Endothelial cell (in vitro differentiated cells): ENCODE measurements around the gene SMPD4. TPM values are rescaled to one million over a fixed set of nuclear protein-coding genes. Genes with fewer than 3 reads are reported as not detected.
"Not testable (repeated sequence)": the region's sequence is repeated elsewhere in the genome, so short reads cannot be mapped to it uniquely, and the experiment has no call there.

ENCODE experiments used
- DNase-seq: peaks from one replicate; pipeline ENCODE4 v3.0.0; 2021; ENCODE audit warnings: low spot score
- H3K27ac Mint-ChIP-seq: one replicate; pipeline ENCODE4 v1.8.0; 2021; ENCODE audit warnings: mixed read lengths, inconsistent platforms; ENCODE audit not compliant: unreplicated experiment
- H3K27me3 Mint-ChIP-seq: one replicate; pipeline ENCODE4 v1.8.0; 2021; ENCODE audit warnings: mild to moderate bottlenecking, moderate library complexity, mixed read lengths, inconsistent platforms; ENCODE audit not compliant: unreplicated experiment
- H3K36me3 Mint-ChIP-seq: one replicate; pipeline ENCODE4 v1.8.0; 2021; ENCODE audit warnings: mild to moderate bottlenecking, low read depth, mixed read lengths, inconsistent platforms; ENCODE audit not compliant: unreplicated experiment
- H3K4me1 Mint-ChIP-seq: one replicate; pipeline ENCODE4 v1.8.0; 2021; ENCODE audit warnings: mild to moderate bottlenecking, mixed read lengths, inconsistent platforms; ENCODE audit not compliant: unreplicated experiment
- H3K4me3 Mint-ChIP-seq: one replicate; pipeline ENCODE4 v1.8.0; 2021; ENCODE audit warnings: mild to moderate bottlenecking, mixed read lengths, inconsistent platforms; ENCODE audit not compliant: unreplicated experiment
- H3K9me3 Mint-ChIP-seq: one replicate; pipeline ENCODE4 v1.8.0; 2021; ENCODE audit warnings: mixed read lengths, inconsistent platforms; ENCODE audit not compliant: unreplicated experiment
- total RNA-seq: library from RNA; stranded (reverse); fragmentation: NEBNext Ultra II Directional; extraction: Animal tissue kit (Norgen Biotek cat#: 25700); gene quantifications from one replicate; pipeline ENCODE4 v1.2.1, GENCODE V29; 2021; ENCODE audit not compliant: unreplicated experiment
- TF ChIP-seq, protein P1 (sequence below): fragments of 200-600 bp; sonication (generic); IDR thresholded peaks from one replicate; pipeline ENCODE4 v1.5.0; 2021; ENCODE audit warnings: antibody characterized with exemption; ENCODE audit not compliant: unreplicated experiment

SMPD4 gene
- total RNA-seq, 1 donor from 2014 or later, result 65.6 TPM

DNA sequence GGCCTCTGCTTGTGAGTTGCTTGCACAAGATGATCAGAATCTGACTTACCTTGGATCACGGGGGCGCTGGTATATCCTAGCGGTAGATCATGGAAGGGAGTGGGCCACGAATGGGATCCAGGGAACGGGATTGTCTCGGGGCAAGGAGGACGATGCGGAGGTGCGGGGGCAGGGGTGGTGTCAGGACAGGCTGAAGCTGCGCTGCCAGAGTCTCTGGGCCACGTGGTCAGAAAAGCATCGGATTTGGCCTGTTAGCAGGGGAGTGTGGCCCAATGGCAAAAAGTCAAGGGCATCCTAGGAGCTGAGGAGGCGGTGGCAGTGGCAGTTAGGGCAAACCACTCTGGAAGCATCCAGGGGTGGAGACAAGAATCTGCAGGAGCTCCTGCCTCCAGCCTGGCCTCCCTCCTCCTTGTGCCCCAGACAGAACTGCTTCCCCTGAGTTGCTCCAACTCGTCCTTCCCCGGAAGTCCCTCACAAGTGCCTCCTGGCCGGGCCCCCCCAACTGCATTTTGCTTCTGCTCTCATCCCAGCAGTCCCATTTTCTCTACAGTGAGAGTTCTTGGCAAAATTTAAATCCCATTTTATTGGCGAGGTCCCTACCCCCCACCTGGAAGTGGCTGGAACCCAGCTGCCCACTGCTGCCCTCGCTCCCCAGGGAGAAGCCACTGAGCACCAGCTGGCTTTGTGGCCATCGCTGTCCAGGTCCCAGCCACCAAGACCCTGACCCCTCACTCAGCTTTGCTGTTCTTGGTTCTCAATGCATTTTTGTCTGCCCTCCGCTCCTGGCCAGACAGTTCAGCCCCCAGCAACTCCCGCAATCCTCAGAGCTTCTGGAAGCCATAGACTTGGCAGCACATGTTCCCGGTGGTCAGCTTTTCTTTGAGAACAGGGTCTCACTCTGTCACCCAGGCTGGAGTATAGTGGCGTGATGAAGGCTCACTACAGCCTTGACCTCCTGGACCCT, 30.9 kb downstream of the SMPD4 start:
- H3K27ac Mint-ChIP-seq, result no peak overlapping the region

DNA sequence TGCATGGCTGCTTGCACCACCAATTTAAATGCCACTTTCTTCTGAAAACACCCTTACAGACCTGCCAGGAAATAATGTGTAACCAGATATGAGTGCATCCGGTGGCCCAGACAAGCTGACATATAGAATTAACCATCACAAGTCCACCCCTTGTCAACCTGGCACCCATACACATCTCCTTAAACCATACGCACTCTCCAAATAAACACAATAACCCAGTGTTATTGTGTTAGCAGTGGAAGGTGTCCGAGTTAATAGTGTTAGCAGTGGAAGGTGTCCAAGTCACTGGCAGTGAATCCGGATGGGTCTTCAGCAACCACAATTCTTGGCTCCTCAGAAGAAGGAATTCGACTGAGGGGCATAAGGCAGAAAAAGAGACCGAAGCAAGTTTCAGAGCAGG, 32.9 kb downstream of the SMPD4 start:
- not testable (repeated sequence) for H3K4me3 Mint-ChIP-seq, H3K36me3 Mint-ChIP-seq, H3K4me1 Mint-ChIP-seq, H3K27me3 Mint-ChIP-seq, H3K9me3 Mint-ChIP-seq, DNase-seq, H3K27ac Mint-ChIP-seq

More for the DNA sequence above, 30.9 kb downstream of the SMPD4 start:
- peaks cover 4% of the 10 kb centered on the region for H3K36me3 Mint-ChIP-seq
- no peak for DNase-seq
- H3K4me1 Mint-ChIP-seq, result no peaks in the 10 kb centered on the region
- TF ChIP-seq, protein P1, sequence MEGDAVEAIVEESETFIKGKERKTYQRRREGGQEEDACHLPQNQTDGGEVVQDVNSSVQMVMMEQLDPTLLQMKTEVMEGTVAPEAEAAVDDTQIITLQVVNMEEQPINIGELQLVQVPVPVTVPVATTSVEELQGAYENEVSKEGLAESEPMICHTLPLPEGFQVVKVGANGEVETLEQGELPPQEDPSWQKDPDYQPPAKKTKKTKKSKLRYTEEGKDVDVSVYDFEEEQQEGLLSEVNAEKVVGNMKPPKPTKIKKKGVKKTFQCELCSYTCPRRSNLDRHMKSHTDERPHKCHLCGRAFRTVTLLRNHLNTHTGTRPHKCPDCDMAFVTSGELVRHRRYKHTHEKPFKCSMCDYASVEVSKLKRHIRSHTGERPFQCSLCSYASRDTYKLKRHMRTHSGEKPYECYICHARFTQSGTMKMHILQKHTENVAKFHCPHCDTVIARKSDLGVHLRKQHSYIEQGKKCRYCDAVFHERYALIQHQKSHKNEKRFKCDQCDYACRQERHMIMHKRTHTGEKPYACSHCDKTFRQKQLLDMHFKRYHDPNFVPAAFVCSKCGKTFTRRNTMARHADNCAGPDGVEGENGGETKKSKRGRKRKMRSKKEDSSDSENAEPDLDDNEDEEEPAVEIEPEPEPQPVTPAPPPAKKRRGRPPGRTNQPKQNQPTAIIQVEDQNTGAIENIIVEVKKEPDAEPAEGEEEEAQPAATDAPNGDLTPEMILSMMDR, result no peak
- peaks cover 5% of the 10 kb centered on the region for H3K27me3 Mint-ChIP-seq
- no peak overlapping the region for H3K4me3 Mint-ChIP-seq
- no peaks in the 10 kb centered on the region for H3K9me3 Mint-ChIP-seq

DNA sequence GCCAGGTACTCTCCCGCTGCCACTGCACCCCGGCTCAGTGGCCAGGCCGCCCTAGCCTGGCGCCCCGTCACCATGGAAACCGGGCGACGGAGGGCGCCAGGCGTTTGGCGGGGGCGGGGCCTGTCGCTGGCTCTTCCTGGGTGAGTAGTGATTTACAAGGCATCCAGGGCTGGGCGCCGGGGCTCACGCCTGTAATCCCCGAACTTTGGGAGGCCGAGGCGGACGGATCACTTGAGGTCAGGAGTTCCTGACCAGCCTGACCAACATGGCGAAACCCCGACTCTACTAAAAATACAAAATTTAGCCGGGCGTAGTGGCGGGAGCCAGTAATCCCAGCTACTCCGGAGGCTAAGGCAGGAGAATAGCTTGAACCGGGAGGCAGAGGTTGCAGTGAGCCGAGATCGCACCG, 36.4 kb downstream of the SMPD4 start, which contains the start of gene CCDC74B:
CCDC74B (minus strand) TSS at position 107 of the 409 bp plus-strand sequence. CDS start 116 bp downstream, outside the sequence.
- not testable (repeated sequence) for H3K36me3 Mint-ChIP-seq, H3K4me1 Mint-ChIP-seq, DNase-seq, H3K9me3 Mint-ChIP-seq, H3K27me3 Mint-ChIP-seq, H3K27ac Mint-ChIP-seq
- peak within 1 kb of the TSS; percentile 83 for H3K4me3 Mint-ChIP-seq

DNA sequence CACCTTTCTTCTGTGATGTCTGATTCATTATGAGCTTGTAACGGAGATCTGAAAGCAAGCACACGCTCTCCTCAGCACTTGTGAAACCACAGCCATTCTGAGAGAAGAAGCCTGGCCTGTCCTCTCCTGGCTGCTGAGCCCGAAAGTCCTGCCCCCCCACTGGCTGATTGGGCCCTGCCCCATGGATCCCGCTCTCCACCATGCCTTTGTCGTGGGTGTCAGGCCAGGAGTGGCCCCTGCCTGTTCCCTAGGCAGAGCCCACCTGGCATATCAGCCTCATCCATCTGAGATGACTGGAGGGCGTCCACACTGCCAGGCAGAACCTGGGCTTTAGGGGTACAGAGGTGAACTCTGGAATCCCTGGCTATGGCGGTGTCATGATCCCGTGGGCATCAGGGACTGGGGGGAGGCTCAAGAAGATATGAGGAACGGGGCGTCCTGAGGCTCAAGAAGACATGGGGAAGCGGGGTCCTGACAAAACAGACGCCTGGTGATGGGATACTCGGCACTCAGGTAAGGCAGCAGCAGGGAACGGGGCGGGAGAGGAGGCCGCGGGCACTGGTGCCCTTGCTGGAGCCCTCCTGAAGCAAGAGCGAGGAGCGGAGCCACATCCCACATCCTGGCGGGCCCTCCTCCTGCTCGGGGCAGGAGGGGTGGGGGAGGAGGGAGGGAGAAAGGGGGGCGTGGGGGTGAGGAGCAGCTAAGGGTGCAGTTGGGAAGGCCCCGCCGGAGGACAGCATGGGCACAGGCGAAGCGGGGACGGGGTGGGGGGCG, 37.9 kb downstream of the SMPD4 start:
- DNase-seq, H3K9me3 Mint-ChIP-seq, H3K4me1 Mint-ChIP-seq, H3K36me3 Mint-ChIP-seq, H3K27me3 Mint-ChIP-seq: not testable (repeated sequence)
- Mint-ChIP-seq H3K27ac (peak overlapping the region; percentile 61), H3K4me3 (peak overlapping the region; percentile 25)

GRCh38 chr2:130142396-130143265, 38.8 kb downstream of the SMPD4 start:
- not testable (repeated sequence) for H3K9me3 Mint-ChIP-seq, DNase-seq, H3K4me1 Mint-ChIP-seq, H3K4me3 Mint-ChIP-seq, H3K27me3 Mint-ChIP-seq, H3K36me3 Mint-ChIP-seq
- peak overlapping the region; percentile 61 for H3K27ac Mint-ChIP-seq

- H3K9me3 Mint-ChIP-seq, H3K4me3 Mint-ChIP-seq, H3K4me1 Mint-ChIP-seq, H3K27me3 Mint-ChIP-seq, H3K27ac Mint-ChIP-seq, DNase-seq, H3K36me3 Mint-ChIP-seq: not testable (repeated sequence)
Measured at GRCh38 chr2:130141645-130142370, 39.6 kb downstream of the SMPD4 start.

- not testable (repeated sequence) for DNase-seq, H3K9me3 Mint-ChIP-seq
Measured at GRCh38 chr2:130141002-130141401, 40.4 kb downstream of the SMPD4 start.

DNA sequence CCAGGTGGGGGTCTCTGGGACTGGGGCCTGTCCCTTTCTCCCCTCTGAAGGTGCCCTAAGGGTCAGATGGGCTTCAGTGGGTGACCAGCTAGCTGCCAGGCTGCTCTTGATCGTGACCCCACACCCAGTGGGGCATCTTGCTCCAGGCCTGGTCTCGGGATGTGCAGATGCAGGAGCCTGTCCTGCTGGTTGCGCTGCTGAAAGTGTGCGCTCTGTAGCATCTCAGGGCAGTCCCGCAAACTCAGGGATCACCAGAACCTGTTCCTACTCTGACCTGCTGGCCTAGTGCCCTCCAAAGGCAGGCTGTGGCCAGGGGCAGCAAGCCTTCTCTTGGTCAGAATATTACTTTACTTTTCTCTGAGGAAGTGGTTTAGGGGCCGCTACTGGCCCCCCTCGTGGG, 40.9 kb downstream of the SMPD4 start:
- not testable (repeated sequence) for H3K4me3 Mint-ChIP-seq, H3K9me3 Mint-ChIP-seq, H3K27ac Mint-ChIP-seq, DNase-seq, H3K36me3 Mint-ChIP-seq, H3K4me1 Mint-ChIP-seq, H3K27me3 Mint-ChIP-seq

More at GRCh38 chr2:130141002-130141401, 40.4 kb downstream of the SMPD4 start:
- not testable (repeated sequence) for H3K36me3 Mint-ChIP-seq, H3K4me3 Mint-ChIP-seq, H3K27me3 Mint-ChIP-seq, H3K27ac Mint-ChIP-seq, H3K4me1 Mint-ChIP-seq

DNA sequence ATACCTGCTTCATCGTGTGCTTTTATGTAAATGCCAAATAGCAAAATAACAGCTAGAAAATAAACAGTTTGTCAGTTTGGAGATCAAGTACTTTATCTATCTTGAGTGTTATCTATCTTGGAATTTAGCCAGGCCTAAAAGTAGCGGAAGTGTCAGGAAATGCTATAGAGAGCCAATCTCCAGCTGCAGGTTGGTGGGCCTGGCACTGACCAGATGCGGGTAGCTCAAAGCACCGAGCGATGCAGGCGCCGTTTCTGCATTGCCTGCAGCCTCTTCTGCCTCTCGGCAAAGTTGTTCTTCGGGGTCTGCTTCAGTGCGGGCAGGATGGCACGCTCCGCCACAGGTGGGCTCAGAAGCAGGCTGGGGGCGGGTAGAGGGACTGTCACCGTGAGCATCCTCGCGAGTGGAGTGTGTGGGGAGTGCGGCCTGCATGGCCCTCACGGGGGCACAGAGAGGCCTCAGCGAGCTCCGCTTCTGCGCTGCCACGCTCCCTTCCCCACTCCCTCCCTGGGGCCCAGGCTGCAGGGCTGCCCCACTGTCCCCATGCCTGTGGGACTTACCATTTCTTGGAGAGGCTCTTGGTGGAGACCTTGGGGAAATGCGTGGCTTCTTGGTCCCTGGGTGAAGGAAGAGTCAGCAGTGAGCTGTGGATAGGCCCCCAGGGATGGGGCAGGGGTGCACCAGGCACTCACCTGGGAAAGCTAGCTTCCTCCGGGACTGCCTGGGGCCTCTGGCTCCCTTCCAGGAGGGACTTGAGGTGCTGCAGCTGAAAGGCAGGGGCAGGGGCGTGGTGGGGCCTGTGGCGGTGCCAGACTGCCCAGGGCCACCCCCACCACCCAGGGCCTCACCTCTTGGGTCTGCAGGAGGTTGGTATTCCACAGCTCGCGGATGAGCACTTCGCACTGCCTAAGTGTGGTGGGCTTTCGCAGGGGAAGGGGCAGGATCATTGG, 41.8 kb downstream of the SMPD4 start:
- H3K36me3 Mint-ChIP-seq, H3K4me3 Mint-ChIP-seq, H3K27ac Mint-ChIP-seq, H3K27me3 Mint-ChIP-seq, DNase-seq, H3K9me3 Mint-ChIP-seq, H3K4me1 Mint-ChIP-seq: not testable (repeated sequence)
